HUDEP-2 (cell line): ENCODE results near the gene FOXD1.
"Not testable (repeated sequence)": the region's sequence is repeated elsewhere in the genome, so short reads cannot be mapped to it uniquely, and the experiment has no call there.

Experiments used
- DNase-seq, 76 experiments: peaks; one replicate each; lab custom pipeline; 2025; ENCODE audit not compliant: unreplicated experiment in 76 of 76; lab: John Stamatoyannopoulos, UW

FOXD1 gene

DNA sequence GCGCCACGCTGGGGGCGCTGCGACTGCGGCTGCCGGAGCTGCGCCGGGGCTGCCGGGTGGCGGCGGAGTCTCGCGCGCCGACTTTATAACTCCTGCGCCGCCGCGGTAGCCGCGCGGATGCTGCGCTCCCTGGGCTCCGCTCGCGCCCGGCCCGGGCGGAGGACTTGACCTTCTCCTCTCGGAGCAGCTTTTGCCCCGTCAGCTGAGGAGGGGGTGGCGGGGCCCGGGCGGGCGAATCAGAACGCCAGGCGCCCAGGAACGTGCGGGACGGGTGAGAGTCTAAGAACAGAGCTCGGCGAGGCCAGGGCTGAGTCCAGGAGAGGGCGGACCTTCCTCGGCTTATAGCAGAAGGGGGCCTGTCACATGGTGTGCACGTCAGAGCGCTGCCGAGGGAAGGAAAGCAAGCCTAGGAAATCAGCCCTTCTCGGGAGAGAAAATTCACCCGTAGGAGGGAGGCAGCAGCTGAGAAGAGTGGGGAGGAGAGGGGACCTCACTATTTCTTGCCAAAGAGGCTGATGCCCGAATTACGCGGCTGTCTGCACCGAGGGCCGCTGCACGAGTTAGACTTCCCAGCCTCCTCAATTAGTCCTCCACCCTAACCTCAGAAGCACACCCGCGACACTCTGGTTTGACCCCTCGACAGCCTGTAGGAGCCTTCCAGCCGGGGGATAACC is at the start of gene FOXD1:
FOXD1 (minus strand) TSS at position 315 of the 674 bp plus-strand sequence. CDS start 415 bp downstream, outside the sequence.
- DNase-seq: peak in 36 of 76 experiments; percentile 2 to 50 (median 24)

DNA sequence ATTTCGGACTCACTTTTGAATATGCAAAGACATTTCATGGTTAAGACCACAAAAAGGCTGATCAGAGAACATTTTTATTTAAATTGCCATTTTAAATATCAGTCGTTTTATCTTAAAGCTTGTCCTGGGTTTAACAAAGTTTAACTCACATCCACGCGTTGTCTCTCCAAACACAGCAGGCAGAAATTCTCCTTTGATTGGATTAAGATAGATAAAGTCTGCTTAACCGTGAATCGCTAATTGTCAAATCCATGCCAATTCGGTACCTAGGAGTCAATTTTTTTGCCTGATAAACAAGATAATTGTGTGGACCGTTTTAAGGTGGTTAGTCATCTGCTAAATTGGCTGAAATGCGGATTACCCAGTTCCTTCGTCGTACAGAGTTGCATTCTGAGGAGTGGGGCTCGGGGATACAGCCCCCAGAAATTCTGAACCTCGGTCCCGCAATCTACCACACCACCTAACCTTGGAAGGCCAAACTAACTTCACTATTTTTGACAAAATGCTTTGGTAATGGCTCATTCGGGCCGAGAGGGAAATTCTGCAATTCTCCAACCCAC is 49.0 kb upstream of the FOXD1 start:
- DNase-seq: peak in 4 of 76 experiments; percentile 28 to 40 (median 35)

DNA sequence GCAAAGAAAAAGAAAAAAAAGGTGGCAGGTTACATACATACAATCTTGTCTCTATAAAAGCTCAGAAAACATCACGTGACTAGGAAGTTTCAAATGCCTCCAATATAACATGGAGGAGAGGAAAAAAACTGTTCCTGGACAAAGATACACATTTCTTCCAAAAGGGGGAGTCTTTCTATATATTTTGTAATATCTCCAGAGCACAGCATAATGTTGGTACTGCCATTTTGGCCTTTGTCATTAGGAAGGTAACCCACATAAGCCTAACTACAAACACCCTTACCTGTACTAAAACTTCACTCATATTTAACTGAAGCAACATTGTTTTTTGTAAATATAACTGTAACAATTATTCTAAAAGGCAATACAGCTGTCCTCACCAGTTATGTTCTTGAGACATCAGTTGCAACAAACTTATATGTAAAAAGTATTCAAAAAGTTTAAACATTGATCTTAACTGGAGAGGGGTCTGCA is 48.4 kb upstream of the FOXD1 start:
- DNase-seq: peak in 34 of 76 experiments; percentile 15 to 79 (median 55)

DNA sequence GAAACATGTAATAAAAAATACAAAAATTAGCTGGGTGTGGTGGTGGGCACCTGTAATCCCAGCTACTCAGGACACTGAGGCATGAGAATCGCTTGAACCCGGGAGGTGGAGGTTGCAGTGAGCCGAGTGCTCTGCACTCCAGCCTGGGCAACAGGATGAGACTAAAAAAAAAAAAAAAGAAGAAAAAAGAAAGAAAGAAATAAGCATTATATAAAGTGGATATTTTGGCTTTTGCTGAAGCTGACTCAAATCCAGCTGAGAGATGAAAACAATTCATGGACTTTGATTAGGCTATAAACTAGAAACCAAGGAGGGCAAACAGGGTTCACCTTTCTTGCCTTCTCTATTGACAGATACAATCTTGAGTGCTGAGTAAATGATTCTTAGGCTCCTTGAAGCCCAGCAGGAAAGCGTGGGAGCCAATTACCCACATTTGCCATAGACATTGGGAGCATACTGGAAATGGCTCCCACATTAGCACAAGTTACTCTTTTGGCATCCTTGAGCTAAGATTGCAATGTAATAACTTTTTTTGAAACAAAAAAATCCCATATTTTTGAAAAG is 47.3 kb upstream of the FOXD1 start:
- no peak for DNase-seq

DNA sequence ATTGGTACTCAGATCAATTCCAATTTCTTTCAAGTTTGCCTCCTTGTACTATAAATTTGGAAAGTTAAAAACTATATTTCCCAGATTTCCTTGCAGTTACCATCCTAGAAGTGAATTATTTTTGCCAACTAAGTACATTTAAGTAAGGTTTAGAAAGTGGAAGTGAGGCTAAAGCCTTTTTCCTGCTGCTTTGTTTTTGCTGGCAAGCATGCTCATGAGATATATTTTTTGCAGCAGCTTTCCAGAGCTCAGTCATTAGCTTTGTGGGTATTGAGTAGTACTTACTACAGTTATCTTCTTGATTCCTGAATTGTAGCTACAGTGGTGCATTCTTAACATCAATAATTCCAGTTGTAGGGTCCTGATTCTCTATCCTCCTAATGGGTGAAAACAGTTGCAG is 46.1 kb upstream of the FOXD1 start:
- no peak for DNase-seq

DNA sequence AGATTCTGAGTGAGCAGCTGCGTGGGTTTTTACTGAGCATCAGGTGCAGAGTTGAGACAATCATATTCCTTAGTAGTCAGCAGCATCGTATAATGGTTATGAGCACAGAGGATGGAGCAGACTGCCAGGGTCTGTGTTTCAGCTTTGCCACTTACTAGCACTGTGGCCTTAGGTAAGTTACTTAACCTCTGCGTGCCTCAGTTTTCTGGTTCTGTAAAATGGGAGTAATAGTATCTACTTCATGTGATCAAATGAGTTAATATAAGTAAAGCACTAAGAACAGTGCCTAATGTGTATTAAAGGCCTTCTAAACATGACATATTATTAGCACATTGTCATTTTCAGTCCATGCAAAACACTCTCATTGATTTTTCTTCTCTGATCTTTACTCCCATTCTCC is 44.8 kb upstream of the FOXD1 start:
- no peak for DNase-seq

DNA sequence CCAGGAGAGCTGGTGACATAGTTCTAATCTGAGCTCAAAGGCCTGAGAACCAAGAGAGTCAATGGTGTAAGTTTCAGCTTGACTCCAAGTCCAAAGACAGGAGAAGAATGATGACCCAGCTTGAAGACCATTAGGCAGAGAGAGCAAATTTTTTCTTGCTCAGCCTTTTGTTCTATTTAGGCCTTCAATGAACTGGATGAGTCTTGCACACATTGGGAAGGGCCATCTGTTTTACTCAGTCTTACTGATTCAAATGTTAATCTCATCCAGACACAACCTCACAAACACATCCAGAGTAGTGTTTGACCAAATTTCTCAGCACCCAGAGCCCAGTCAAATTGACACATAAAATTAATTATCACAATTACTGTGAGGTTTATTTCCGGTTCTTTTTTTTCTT is 42.6 kb upstream of the FOXD1 start:
- no peak for DNase-seq

DNA sequence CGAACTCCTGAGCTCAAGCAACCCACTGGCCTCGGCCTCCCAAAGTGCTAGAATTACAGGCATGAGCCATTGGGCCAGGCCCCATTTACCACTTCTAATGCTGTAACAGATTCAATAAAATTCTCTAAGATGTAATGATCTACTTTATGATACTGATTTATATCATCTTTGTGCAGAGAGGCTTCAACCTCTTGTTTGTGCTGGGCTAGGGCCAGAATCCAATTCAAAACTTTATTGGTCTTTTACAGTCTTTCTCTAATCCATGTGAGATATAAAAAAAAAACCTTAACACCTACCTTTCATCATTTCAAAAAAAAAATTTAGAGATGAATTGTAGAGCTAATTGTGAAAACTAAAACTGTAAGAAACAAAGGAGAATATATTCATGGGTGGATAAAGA is 41.5 kb upstream of the FOXD1 start:
- no peak for DNase-seq

DNA sequence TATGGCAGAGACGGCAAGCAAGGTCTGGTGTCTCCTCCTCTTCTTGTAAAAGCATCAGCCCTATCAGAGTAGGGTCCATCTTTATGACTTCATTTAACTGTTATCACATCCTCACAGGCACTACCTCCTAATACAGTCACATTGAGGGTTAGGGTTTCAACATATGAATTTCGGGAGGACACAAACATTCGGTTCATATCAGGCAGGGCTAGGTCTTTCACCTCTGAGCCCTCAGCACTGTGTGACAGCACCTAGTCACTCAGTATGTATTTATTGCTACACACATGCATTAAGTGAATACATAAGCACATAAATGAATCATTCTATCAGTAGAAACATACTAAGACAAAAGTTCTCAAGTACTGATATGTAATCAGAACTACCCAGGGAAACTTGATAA is 40.2 kb upstream of the FOXD1 start:
- DNase-seq: peak in 41 of 76 experiments; percentile 3 to 73 (median 30)

DNA sequence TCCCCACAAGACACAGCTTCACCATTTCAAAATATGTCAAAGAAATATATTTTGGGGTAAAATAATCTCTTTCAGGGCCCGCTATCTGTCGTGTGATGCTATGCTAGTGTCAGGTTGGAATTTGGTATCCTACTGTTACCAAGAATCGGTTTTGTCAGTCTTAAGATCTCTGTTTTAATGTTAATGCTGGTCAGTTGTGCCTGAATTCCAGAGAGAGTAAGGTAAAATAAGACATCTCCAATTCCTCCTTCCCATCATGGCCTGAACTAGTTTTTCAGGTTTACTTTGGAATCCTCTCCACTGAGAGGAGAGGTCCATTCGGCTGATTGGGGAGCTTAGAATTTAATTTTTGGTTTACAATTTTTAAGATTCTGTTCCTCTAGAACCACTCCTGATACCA is 39.2 kb upstream of the FOXD1 start:
- DNase-seq: no peak

DNA sequence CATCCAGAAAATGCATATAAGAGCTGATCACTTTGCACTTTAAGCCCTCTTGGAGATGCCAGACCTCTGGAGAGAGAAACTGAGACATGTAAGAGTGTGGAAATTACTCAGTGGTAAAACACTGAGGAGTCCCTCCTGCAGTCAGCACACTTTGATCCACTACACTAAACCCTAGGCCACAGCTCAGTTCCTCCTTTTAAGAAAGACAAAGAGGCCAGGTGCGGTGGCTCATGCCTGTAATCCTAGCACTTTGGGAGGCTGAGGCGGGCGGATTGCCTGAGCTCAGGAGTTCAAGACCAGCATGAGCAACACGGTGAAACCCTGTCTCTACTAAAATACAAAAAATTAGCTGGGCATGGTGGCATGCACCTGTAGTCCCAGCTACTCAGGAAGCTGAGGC is 38.7 kb upstream of the FOXD1 start:
- DNase-seq: not testable (repeated sequence)

DNA sequence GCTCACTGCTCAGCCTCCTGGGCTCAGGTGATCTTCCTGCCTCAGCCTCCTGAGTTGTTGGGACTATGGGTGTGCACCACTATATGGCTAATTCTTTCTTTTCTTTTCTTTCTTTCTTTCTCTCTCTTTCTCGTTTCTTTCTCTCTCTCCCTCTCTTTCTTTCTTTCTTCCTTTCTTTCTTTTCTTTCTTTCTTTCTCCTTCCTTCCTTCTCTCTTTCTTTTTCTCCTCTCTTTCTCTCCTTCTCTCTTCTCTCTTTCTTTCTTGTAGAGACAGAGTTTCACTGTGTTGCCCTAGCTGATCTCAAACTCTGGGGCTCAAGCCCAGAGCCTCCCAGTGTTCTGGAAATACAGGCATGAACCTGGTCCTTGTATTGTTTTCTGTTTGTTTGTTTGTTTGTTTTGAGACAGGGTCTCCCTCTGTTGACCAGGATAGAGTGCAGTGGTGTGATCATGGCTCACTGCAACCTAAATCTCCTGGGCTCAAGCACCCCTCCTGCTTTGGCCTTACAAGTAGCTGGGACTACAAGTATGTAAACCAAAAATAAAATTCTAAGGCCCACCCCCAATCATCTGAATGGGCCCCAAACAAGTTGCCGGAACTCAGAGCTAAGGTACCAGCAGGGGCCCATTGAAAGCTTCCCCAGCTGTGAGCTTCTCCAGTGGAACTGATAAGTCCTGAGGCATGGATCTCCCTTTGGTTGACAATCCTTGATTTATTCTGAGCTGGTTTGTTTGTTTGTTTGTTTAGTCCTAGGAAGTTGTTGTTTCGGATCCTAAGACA is 37.7 kb upstream of the FOXD1 start:
- no peak for DNase-seq

DNA sequence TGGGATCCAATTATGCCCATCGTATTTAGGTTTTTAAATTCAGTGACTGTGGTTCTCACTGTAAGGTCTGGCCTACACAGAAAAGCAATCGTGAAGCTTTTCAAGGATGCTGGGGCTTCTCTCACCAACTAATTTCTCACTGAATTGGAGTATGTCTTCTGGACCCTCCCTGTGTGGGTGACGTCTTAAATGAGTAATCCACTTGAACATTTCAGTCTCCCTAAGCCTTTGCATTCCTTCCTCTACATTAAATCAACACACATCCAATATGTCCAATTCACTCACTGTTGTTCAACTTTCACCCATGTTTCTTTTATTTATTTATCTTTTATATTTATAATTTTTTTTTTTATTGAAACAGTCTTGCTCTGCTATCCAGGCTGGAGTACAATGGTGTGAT is 37.1 kb upstream of the FOXD1 start:
- DNase-seq: no peak

DNA sequence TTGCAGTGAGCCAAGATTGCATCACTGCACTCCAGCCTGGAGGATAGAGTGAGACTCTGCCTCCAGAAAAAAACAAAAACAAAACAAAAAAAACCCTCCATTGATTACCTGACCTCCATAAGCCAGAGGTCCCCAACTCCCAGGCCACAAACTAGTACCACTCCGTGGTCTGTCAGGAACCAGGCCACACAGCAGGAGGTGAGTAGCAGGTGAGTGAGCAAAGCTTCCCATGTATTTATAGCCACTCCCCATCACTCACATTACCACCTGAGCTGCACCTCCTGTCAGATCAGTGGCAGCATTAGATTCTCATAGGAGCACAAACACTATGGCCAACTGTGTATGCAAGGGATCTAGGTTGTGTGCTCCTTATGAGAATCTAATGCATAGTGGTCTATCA is 35.9 kb upstream of the FOXD1 start:
- no peak for DNase-seq

DNA sequence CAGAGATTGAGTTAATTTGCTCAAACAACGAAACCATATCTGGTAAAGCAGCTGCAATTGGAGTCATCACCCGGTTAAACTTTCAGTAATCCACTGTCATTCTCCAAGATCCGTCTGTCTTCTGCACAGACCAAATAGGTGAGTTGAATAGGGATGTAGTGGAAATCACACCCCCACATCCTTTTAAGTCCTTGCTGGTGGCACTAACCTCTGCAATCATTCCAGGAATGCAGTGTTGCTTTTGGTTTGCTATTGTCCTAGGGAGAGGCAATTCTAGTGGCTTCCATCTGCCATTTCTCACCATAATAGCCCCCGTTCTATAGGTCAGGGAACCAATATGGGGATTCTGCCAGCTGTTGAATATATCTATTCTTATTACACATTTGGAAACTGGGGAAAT is 35.1 kb upstream of the FOXD1 start:
- DNase-seq: no peak

DNA sequence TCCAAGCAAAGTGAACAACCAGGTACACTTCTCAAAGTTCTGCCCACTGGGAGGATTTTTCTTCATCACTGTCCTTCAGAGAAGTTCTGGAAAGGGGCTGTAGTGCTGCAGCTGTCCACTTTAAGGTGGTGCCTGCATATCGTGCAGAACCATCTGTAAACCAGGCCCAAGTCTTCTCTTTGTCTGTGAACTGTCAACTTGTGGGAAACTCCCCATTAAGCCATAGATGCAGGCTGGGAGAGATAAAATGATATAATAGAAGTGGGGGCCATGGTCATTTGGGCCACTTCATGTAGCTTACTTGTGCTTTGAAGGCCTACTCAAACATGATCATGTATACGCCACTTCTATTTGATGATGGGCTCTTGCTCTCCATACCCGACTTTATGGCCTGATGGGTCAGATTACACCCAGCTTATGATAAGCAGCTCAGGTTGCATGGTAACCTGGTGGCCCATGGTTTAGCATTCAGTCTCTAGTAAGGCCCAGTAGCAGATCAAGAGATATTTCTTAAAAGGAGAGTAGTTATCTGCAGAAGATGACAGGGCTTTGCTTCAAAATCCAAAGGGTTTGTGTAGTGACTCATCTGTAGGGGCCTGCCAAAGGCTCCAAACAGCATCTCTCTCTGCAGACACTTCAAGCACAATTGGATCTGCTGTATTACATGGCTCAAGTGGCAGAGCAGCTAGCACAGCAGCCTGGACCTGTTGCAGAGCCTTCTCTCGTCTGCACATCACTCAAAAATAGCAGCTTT is 34.0 kb upstream of the FOXD1 start:
- peak in 2 of 76 experiments; percentile 4 to 22 for DNase-seq

DNA sequence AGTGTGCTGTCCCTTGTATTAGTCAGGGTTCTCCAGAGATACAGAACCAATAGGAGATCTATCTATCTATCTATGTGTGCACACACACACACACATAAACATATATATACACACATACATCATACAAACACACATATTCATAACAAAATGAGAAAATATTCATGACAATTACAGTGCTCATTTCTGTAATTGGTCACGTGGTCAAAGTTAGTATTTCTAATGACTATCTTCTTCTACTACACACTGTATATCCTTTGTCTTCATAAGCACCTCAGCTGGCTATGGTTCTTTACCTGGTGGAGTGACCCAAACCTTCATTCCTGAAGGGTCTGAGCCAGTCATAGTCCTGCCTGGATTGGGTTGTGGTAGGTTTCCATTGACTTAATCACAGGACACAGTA is 31.9 kb upstream of the FOXD1 start:
- DNase-seq: no peak

DNA sequence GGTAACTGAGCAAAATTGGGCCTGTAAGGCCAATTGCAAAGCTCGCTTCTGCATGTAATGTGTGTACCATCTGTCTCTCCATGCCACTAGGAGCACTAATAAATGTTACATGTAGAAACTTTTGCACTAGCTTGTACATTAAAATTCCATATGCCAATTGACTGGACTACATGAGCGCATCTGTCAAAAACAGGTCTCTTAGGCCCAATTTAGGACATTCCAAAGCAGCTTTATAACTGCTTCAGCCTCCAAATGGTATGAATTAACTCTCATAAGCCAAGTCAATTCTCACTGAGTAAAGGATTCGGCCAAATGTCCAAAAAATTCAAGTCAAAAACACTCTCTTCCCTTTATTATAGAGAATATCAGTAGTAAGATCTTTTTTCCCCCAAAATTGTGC is 23.5 kb upstream of the FOXD1 start:
- DNase-seq: no peak

DNA sequence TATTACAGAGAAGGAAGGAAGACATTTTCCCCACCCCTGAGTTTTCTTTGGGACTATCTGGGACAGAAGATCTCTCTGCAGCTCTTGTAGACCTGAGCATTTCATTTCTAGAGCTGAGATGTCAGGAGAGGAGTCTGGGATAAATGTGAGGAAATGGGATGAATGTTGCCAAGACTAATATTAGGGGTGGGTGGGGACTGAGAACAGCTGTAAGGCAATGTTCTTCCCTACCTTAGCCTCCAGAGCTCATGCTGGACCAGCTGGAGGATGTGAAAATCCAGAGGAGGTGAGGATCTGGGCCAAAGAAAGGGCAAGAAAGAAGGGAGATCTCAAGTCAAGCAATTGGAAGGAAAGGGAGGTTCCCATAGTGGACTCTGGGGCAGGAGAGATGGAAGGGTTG is 23.1 kb upstream of the FOXD1 start:
- DNase-seq: no peak

DNA sequence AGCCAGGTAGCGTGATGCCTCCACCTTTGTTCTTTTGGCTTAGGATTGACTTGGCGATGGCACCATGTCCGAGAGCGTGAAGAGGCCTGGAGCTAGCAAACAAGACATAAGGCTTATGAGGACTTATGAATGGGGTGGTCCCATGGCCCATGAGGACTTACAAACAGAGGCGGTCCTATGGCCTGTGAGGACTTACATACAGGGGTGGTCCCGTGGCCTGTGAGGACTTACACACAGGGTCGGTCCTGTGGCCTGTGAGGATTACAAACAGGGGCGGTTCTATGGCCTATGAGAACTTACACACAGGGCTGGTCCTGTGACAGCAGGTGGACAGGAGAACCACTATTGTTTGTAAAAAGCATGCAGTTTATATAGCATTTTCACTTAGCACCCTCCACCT is 21.3 kb upstream of the FOXD1 start:
- DNase-seq: no peak

DNA sequence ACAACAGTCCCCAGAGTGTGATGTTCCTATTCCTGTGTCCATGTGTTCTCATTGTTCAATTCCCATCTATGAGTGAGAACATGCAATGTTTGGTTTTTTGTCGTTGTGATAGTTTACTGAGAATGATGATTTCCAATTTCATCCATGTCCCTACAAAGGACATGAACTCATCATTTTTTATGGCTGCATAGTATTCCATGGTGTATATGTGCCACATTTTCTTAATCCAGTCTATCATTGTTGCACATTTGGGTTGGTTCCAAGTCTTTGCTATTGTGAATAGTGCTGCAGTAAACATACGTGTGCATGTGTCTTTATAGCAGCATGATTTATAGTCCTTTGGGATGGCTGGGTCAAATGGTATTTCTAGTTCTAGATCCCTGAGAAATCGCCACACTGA is 20.1 kb upstream of the FOXD1 start:
- not testable (repeated sequence) for DNase-seq
